ENCODE results near the gene TREML1.

DNA sequence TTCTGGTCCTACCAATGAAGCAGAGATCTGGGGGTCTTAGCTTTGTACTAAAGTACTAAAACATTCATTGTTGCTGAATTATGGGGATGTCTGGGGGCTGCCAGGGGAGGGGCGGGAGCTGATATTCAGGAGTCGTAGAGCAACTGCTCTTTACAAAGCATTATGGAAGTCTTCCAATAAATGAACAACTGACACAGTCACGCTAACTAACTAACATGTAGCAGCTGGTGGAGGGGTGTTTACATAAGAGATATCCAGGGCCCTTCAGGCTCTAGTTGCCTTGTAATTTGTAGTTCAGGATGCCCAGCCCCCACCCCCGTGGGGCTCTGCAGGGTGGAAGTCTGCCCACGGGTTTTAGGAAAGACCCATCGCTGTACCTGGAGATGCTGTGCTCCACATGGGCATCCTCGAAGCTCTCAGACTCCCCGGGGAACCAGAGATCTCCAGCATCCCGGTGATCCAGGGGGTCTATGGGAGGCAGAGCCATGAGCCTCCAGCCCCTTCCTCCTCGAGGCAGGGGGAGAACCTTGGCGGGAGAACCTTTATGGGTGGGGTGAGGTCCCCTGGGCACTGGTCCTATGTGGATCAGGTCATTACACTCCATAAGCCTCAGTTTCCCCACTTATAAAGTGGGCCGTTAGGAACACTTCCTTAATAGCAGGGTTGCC, 5.4 kb upstream of the TREML1 start:
- TF ChIP-seq, protein P1, sequence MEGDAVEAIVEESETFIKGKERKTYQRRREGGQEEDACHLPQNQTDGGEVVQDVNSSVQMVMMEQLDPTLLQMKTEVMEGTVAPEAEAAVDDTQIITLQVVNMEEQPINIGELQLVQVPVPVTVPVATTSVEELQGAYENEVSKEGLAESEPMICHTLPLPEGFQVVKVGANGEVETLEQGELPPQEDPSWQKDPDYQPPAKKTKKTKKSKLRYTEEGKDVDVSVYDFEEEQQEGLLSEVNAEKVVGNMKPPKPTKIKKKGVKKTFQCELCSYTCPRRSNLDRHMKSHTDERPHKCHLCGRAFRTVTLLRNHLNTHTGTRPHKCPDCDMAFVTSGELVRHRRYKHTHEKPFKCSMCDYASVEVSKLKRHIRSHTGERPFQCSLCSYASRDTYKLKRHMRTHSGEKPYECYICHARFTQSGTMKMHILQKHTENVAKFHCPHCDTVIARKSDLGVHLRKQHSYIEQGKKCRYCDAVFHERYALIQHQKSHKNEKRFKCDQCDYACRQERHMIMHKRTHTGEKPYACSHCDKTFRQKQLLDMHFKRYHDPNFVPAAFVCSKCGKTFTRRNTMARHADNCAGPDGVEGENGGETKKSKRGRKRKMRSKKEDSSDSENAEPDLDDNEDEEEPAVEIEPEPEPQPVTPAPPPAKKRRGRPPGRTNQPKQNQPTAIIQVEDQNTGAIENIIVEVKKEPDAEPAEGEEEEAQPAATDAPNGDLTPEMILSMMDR (IDR thresholded peaks at IDR 0.05), result no peak
- TF ChIP-seq POLR2A (IDR thresholded peaks at IDR 0.05) (no peak), POLR2AphosphoS5 (IDR thresholded peaks at IDR 0.05) (no peak), EP300 (IDR thresholded peaks at IDR 0.05) (no peak)

Measured in suprapubic skin (tissue), 4 donors.